GM13976 (cell line): ENCODE data around the gene MED14.
"Not testable (repeated sequence)": the region's sequence is repeated elsewhere in the genome, so short reads cannot be mapped to it uniquely, and the experiment has no call there.

Experiments used
- DNase-seq: peaks from one replicate; pipeline ENCODE4 v3.0.0; 2012; ENCODE audit warnings: low spot score
- in situ Hi-C: fragments of 300-500 bp; cut with MboI; formaldehyde crosslinking; loops from one replicate; pipeline ENCODE4 v1.12.0; 2022; ENCODE audit warnings: low sequenced_read_pairs, mixed read lengths, inconsistent platforms; ENCODE audit not compliant: unreplicated experiment
- TF ChIP-seq, protein P1 (sequence below): IDR thresholded peaks from 2 replicates; pipeline ENCODE4 v1.5.1; 2012; ENCODE audit warnings: borderline replicate concordance, mild to moderate bottlenecking; ENCODE audit not compliant: insufficient read depth; ENCODE audit errors: extremely low read depth, missing control alignments, control extremely low read depth

The MED14 gene

DNA sequence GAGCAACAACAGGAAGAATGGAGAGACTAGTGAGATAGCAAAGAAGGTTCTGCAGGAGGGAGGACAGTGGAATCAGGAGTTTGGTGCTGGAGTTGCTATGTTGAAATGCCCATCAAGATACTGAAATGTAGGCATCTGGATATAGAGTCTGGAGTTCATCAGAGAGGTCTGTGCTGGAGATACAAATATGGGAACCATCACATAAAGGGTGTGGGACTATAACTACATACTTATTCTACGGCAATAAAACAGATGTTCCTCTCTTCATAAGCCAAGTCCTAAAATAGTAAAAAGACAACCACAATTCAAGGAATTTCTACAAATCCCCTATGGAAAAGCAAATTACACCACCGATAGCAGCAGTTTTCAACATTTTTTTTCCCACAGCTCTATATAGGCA lies 1.6 kb downstream of the MED14 start:
- in situ Hi-C loops = no loop called here
- TF ChIP-seq, protein P1, sequence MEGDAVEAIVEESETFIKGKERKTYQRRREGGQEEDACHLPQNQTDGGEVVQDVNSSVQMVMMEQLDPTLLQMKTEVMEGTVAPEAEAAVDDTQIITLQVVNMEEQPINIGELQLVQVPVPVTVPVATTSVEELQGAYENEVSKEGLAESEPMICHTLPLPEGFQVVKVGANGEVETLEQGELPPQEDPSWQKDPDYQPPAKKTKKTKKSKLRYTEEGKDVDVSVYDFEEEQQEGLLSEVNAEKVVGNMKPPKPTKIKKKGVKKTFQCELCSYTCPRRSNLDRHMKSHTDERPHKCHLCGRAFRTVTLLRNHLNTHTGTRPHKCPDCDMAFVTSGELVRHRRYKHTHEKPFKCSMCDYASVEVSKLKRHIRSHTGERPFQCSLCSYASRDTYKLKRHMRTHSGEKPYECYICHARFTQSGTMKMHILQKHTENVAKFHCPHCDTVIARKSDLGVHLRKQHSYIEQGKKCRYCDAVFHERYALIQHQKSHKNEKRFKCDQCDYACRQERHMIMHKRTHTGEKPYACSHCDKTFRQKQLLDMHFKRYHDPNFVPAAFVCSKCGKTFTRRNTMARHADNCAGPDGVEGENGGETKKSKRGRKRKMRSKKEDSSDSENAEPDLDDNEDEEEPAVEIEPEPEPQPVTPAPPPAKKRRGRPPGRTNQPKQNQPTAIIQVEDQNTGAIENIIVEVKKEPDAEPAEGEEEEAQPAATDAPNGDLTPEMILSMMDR = no peak
- DNase-seq = no peak

DNA sequence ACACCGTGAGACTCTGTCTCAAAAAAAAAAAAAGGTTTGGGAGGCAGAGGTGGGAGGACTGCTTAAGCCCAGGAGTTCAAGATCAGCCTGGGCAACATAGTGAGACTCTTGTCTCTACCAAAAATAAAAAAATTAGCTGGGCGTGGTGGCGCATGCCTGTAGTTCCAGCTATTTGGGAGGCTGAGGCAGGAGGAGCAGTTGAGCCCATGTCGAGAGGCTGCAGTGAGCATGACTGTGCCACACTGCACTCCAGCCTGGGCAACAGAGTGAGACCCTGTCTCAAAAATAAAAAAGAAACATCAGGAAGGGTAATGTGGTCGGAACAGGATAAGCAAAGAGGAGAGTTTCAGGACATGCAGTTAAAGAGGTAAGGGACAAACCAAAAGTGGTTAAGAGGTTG lies 2.8 kb downstream of the MED14 start:
- DNase-seq, in situ Hi-C loops: not testable (repeated sequence)

DNA sequence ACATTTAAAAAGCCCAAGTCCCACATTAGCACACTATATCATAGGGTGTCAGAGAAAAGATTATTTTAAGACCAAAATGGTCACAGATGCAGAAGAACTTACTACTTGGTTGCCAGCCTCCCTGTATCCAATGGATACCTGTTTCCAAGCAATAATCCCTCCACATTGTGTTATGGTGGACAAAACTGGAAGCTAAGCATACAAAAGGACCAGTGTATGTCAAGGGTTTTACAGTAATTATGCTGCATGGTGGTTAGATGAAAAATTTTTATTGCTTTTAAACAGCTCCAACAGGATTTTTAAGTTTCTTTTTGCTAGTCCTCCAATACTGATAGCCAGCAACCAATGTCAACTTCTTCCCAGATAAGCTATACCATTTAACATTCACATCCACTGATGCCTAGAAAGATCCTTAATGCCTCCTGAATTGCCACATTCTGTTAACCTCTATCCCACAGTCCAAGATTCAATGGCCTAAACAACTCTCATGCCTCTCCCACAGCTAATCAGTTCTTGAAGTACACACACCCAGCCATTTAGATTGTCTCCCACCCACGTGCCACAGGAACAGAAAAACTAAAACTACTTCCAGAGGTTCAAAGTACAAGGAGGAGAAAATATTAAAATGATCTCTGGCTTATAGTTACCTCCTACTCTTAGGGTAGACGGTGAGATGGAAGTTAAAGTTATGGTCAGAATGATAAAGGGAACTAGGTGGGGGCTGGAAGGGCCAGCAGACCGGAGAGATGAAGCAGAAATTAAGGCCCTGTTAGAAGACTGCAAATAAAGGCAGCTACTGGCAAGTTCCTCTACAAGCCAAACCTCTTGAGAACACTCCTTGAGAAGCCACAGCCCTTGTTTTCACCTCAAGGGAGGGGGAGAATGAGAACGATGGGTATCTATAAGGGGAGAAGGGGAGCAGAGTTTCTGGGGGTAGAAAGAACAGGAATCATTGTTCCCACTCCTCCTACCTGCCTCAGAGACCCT lies 5.5 kb downstream of the MED14 start:
- in situ Hi-C loops = no loop called here
- no peak for DNase-seq
- TF ChIP-seq, protein P1 = no peak

DNA sequence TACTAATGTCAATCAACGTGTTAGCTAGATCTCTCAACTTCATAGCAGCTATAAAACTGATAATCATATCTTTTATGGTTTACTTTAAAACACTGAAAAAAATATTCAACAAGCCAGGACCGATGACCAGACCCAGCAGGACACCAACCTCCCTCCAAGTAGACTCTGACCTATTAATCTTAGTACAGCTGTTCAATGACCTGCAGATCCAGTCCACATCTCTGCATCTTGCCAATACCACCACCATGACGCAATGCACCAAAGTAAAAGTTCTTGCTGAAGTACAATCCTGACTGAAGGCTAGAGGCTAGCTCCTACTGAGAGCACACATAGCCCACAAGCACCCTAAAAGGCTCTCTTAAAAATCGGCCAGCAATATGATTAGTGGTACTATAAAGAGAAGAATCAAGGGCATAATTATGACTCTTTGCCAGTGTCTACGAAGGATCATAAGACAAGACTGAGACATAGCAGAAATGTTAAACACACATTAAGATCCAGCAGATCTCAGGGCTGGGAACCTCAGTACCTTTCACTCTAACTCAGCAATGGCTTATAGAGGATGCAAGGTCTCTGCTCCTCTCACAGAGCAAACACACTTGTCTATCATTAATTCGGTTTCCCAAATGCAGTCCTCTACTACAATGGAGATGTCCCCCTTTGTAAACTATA lies 7.6 kb downstream of the MED14 start:
- DNase-seq = no peak
- TF ChIP-seq, protein P1 = no peak
- in situ Hi-C loops = no loop called here

DNA sequence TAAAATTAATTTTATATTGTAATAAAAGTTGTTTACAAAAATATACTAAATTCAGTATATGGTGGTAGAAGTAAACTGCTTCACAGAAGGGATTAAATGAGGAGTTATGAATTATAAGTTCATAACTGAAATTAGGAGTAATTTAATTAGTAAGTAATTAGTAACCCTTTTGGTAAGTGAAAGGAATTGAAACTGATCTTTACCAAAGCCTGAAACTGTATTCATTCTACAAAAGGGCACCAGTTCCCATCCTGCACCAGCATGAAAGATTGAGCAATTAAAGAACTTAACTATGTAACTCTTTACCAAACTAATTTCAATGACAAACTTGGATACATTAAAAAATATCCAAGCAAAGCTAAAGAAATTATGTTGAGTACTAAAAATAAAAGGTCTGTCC lies 8.2 kb downstream of the MED14 start:
- no peak for DNase-seq
- in situ Hi-C loops = no loop called here
- TF ChIP-seq, protein P1 = no peak

DNA sequence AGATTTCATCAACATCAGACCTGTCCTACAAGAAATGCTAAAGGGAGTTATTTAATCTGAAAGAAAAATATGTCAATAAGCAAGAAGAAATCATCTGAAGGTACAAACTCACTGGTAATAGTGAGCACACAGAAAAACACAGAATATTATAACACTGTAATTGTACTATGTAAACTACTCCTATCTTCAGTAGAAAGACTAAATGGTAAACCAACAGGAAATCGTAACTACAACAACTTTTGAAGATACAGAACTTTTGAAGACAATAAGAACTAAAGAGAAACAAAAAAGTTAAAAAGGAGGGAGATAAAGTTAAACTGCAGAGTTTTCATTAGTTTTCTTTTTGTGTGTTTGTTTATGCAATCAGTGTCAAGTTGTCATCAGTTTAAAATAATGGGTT lies 12.4 kb downstream of the MED14 start:
- no peak for DNase-seq
- TF ChIP-seq, protein P1 = no peak
- in situ Hi-C loops = no loop called here
